PC-9 (cell line): ENCODE results near the gene KRTAP5-5.
"Not testable (repeated sequence)": the region's sequence is repeated elsewhere in the genome, so short reads cannot be mapped to it uniquely, and the experiment has no call there.

ENCODE experiments used
- EZH2 ChIP-seq: fragments of 200-600 bp; sonication (generic); IDR thresholded peaks from 2 replicates; pipeline ENCODE4 v1.8.0; 2017; ENCODE audit warnings: antibody characterized with exemption, low read depth
- TF ChIP-seq, protein P1 (sequence below): fragments of 200-600 bp; sonication (generic); conservative IDR thresholded peaks from 2 replicates; pipeline ENCODE4 v1.6.1; 2017; ENCODE audit warnings: mixed run types, antibody characterized with exemption, mild to moderate bottlenecking, moderate library complexity

- TF ChIP-seq, protein P1, sequence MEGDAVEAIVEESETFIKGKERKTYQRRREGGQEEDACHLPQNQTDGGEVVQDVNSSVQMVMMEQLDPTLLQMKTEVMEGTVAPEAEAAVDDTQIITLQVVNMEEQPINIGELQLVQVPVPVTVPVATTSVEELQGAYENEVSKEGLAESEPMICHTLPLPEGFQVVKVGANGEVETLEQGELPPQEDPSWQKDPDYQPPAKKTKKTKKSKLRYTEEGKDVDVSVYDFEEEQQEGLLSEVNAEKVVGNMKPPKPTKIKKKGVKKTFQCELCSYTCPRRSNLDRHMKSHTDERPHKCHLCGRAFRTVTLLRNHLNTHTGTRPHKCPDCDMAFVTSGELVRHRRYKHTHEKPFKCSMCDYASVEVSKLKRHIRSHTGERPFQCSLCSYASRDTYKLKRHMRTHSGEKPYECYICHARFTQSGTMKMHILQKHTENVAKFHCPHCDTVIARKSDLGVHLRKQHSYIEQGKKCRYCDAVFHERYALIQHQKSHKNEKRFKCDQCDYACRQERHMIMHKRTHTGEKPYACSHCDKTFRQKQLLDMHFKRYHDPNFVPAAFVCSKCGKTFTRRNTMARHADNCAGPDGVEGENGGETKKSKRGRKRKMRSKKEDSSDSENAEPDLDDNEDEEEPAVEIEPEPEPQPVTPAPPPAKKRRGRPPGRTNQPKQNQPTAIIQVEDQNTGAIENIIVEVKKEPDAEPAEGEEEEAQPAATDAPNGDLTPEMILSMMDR, result not testable (repeated sequence)
- not testable (repeated sequence) for TF ChIP-seq EZH2
Measured at GRCh38 chr11:1605923-1606322, 23.7 kb upstream of the KRTAP5-5 start.
